Vagina (tissue), 2 donors: ENCODE data around the gene UBXN2A.

Experiments
- POLR2A ChIP-seq, 2 donors: fragments of 450-650 bp; IDR thresholded peaks; one replicate each; pipeline ENCODE4 v1.6.1; 2017; ENCODE audit warnings: antibody characterized with exemption in 2 of 2, mild to moderate bottlenecking in 2 of 2, moderate library complexity in 2 of 2
- TF ChIP-seq, protein P1 (sequence below), 3 experiments: fragments of 450-650 bp in 2 of 3; fragments of 200-600 bp in 1 of 3; sonication (generic) in 1 of 3; IDR thresholded peaks; one replicate each; pipeline ENCODE4 v1.5.1; 2017 to 2019; ENCODE audit warnings: antibody characterized with exemption in 3 of 3, mild to moderate bottlenecking in 2 of 3, moderate library complexity in 2 of 3

- TF ChIP-seq, protein P1, sequence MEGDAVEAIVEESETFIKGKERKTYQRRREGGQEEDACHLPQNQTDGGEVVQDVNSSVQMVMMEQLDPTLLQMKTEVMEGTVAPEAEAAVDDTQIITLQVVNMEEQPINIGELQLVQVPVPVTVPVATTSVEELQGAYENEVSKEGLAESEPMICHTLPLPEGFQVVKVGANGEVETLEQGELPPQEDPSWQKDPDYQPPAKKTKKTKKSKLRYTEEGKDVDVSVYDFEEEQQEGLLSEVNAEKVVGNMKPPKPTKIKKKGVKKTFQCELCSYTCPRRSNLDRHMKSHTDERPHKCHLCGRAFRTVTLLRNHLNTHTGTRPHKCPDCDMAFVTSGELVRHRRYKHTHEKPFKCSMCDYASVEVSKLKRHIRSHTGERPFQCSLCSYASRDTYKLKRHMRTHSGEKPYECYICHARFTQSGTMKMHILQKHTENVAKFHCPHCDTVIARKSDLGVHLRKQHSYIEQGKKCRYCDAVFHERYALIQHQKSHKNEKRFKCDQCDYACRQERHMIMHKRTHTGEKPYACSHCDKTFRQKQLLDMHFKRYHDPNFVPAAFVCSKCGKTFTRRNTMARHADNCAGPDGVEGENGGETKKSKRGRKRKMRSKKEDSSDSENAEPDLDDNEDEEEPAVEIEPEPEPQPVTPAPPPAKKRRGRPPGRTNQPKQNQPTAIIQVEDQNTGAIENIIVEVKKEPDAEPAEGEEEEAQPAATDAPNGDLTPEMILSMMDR (IDR thresholded peaks at IDR 0.05): no peak
- TF ChIP-seq POLR2A (IDR thresholded peaks at IDR 0.05): no peak
Observed at GRCh38 chr2:23905155-23905554, 35.1 kb upstream of the UBXN2A start.
